ENCODE measurements around the gene TGFBRAP1. TPM values are rescaled to one million over a fixed set of nuclear protein-coding genes. Genes with fewer than 3 reads are reported as not detected.

TGFBRAP1 gene
- total RNA-seq: 19.1 TPM

GRCh38 chr2:105329561-105330495 lies at the start of gene TGFBRAP1:
Gene TGFBRAP1, minus strand, starts transcription at chr2:105329735. Its CDS starts 21,434 bp downstream, at chr2:105308301.
- peak; percentile 28 for DNase-seq (ENCODE audit: low spot score)

GRCh38 chr2:105378921-105379383 lies 49.4 kb upstream of the TGFBRAP1 start:
- DNase-seq (ENCODE audit: low spot score): no peak

GRCh38 chr2:105378276-105378840 lies 48.8 kb upstream of the TGFBRAP1 start:
- DNase-seq (ENCODE audit: low spot score): no peak

- no peak for DNase-seq (ENCODE audit: low spot score)
Measured at GRCh38 chr2:105377871-105378270, 48.3 kb upstream of the TGFBRAP1 start.

GRCh38 chr2:105376789-105377240 lies 47.3 kb upstream of the TGFBRAP1 start:
- no peak for DNase-seq (ENCODE audit: low spot score)

GRCh38 chr2:105376010-105376409 lies 46.5 kb upstream of the TGFBRAP1 start:
- no peak for DNase-seq (ENCODE audit: low spot score)

- DNase-seq (ENCODE audit: low spot score): no peak
Measured at GRCh38 chr2:105375001-105375561, 45.5 kb upstream of the TGFBRAP1 start.

GRCh38 chr2:105373895-105374401 lies 44.4 kb upstream of the TGFBRAP1 start:
- no peak for DNase-seq (ENCODE audit: low spot score)

- DNase-seq (ENCODE audit: low spot score): peak; percentile 63
Measured at GRCh38 chr2:105373344-105373781, 43.8 kb upstream of the TGFBRAP1 start.

- DNase-seq (ENCODE audit: low spot score): no peak
Measured at GRCh38 chr2:105371810-105372209, 42.3 kb upstream of the TGFBRAP1 start.

- no peak for DNase-seq (ENCODE audit: low spot score)
Measured at GRCh38 chr2:105371156-105371555, 41.6 kb upstream of the TGFBRAP1 start.

- peak; percentile 87 for DNase-seq (ENCODE audit: low spot score)
Measured at GRCh38 chr2:105369777-105370690, 40.5 kb upstream of the TGFBRAP1 start.

GRCh38 chr2:105368759-105369408 lies 39.3 kb upstream of the TGFBRAP1 start:
- no peak for DNase-seq (ENCODE audit: low spot score)

- no peak for DNase-seq (ENCODE audit: low spot score)
Measured at GRCh38 chr2:105365206-105365605, 35.7 kb upstream of the TGFBRAP1 start.

- no peak for DNase-seq (ENCODE audit: low spot score)
Measured at GRCh38 chr2:105364436-105365139, 35.1 kb upstream of the TGFBRAP1 start.

- no peak for DNase-seq (ENCODE audit: low spot score)
Measured at GRCh38 chr2:105362862-105363591, 33.5 kb upstream of the TGFBRAP1 start.

- DNase-seq (ENCODE audit: low spot score): no peak
Measured at GRCh38 chr2:105361102-105361889, 31.8 kb upstream of the TGFBRAP1 start.

GRCh38 chr2:105358593-105358992 lies 29.1 kb upstream of the TGFBRAP1 start:
- DNase-seq (ENCODE audit: low spot score): no peak

Data from mucosa of gallbladder (tissue), 1 donor.